Thyroid gland (tissue), 4 donors: ENCODE data around the gene LMTK2.

ENCODE experiments used
- CTCF ChIP-seq, 6 experiments: fragments of 200-600 bp in 3 of 6; fragments of 450-650 bp in 3 of 6; sonication (generic) in 3 of 6; IDR thresholded peaks; one replicate each; pipeline ENCODE4 v1.5.1; 2016 to 2019; ENCODE audit warnings: antibody characterized with exemption in 6 of 6, mild to moderate bottlenecking in 2 of 6, inconsistent platforms in 1 of 6, moderate library complexity in 1 of 6
- POLR2A ChIP-seq, 2 donors: fragments of 450-650 bp; IDR thresholded peaks; one replicate each; pipeline ENCODE4 v1.6.1; 2017; ENCODE audit warnings: antibody characterized with exemption in 2 of 2, mild to moderate bottlenecking in 2 of 2, moderate library complexity in 1 of 2

- TF ChIP-seq CTCF (IDR thresholded peaks at IDR 0.05) (no peak), POLR2A (IDR thresholded peaks at IDR 0.05) (no peak)
Measured at GRCh38 chr7:98079891-98080648, 26.6 kb upstream of the LMTK2 start.
